HG02970 (cell line): ENCODE data around the gene HOXC11.

Experiments used
- ATAC-seq: cut with Tn5 transposase; IDR thresholded peaks from one replicate; pipeline ENCODE4 v1.9.1; 2021; ENCODE audit warnings: mild to moderate bottlenecking, moderate library complexity, moderate number of reproducible peaks; ENCODE audit not compliant: unreplicated experiment, low FRiP score

Gene HOXC11

GRCh38 chr12:53972722-53973235 lies at the start of gene HOXC11:
Gene HOXC11 (plus strand): TSS chr12:53973126. CDS start chr12:53973242, 116 bp downstream.
- no peak for ATAC-seq

DNA sequence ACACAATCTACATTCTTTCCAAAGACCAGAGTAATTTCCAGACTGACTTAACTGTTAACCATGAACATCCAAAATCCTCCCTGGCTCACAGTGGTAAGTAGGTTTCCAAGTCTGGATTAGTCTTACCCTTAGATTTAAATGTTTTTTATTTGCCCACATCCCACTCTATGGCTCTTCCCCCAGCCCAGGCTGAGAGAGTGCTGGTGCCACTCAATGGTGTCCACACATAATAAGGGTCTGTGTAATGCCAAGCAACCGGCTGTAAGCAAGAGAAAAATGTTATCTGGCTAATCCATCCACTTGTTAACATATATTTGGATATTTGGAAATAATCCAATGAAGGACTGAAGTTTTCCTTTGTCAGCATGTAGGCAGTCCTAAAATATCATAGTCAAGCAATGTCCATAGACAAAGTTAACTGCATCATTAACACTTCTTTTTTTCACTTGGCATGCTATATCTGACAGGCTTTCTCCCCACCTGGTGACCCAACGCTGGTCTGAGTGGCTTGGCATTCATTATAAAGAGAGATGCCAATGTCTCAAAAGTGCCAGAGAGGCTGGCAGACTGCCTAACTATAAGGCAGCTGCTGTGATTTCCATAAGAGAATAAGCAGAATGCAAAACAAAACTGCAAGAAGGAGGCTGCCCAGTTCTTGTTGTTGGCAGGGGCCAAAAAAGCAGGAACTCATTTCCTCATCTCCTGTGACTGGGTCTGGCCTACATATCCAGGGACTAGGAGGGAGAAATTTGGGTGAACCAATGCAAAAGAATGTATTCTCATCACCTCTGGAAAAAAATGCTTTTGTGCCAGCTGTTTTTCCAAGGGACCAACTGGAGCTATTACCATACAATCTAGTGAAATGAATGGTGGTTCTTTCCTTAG lies 48.2 kb upstream of the HOXC11 start:
- no peak for ATAC-seq

GRCh38 chr12:53927220-53928029 lies 45.5 kb upstream of the HOXC11 start:
- no peak for ATAC-seq

DNA sequence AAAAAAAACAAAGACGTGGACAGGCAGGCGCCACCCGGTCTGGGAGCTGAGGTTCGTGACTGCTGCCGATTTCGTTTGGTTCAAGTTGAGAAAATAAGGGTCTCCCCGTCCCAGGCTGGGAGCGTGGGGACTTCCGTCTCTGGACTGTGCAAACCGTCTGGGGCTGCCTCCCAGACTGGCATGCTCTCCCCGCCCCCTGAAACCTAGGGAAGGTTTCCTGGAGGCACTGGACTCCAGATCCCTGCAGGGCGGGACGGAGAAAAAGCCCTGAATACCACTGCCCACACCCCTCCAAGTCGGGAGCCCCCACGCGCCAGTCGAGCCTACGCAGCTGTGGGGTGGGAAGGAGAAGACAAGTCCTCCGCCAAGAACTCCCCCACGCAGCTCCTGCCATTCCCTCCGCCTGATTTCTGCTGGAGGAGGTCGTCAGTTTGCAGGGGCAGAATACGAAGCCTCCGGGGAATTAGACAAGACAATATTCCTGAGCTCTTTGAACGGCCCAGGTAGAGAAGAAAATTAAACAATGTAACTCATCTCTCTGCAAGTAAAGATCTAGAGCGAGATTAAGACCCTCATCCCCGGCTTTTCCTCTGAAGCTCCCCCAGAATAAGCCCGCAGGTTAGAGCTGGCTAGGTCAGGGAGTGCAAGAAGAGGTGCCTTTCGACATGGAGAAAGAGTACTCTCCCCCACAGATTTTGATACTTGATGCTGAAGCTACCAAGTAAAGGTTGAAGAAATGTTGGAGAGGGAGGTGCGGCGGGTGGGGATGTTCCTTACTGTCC lies 44.7 kb upstream of the HOXC11 start:
- ATAC-seq = no peak

DNA sequence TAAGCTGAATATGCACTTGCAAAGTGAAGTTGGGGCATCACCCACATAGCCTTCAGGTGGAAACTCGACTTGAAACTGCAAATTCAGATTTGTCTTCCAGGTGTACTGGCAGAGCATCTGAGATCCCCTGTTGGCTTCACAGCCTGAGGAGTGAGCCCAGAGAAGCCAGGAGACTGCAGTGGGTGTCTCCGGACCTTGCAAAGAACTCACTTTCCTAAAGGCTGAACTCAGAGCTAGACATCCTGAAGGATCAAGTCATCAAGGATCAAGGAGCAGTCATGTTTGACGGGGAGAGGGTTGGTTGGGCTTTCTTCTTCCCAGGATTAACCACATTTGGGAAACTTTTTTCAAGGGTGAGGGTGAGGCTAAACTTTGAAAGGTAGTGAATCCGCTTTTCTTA lies 43.4 kb upstream of the HOXC11 start:
- no peak for ATAC-seq

- no peak for ATAC-seq
These were observed 42.2 kb upstream of the HOXC11 start for GRCh38 chr12:53930591-53931255.

- ATAC-seq = no peak
These were observed 40.9 kb upstream of the HOXC11 start for GRCh38 chr12:53931844-53932581.

DNA sequence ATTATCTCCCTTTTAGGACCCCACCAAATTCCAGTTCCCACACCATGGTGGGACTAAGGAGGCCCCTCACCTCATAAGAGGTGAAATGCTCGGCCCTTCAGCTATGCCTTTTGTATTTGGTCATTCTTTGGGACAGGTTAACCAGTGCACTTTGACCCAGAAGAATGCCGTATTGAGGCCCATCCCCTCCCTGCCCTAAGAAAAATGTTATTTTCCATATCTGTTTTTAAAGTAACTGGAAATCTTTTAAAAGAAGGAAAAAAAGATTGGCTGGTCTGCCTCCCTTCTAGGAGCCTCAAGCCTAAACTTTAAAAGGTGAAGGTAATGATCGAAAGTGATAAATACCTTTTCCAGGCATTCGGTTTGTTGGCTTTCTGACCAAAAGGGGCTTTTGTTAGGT lies 40.0 kb upstream of the HOXC11 start:
- ATAC-seq = no peak

GRCh38 chr12:53935383-53936341 lies 37.3 kb upstream of the HOXC11 start:
- ATAC-seq = no peak

DNA sequence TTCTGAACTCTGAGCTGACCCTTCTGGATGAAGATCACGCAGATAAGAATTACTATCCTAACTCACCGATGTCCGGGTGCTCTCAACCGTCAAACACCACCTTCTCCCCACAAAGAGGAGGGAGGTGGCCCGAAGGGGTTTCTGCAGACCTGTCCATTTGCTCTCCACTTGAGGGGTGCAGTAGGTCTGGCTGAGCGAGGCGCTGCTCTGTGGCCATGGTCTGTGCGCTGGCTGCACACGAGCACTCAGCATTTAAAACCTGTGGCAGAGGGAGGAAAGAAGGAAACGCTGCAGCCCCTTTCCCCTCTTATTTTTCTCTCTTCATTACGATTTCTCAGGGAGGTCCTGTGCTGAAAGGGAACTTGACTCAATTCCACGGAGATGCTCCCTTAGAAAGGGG lies 35.8 kb upstream of the HOXC11 start:
- ATAC-seq = no peak

- ATAC-seq = no peak
These were observed 35.2 kb upstream of the HOXC11 start for GRCh38 chr12:53937596-53938325.

- no peak for ATAC-seq
These were observed 34.4 kb upstream of the HOXC11 start, which contains the start of gene HOXC13 for GRCh38 chr12:53938326-53939140. Gene HOXC13 (plus strand): TSS chr12:53938831. CDS start chr12:53938907, 76 bp downstream.

DNA sequence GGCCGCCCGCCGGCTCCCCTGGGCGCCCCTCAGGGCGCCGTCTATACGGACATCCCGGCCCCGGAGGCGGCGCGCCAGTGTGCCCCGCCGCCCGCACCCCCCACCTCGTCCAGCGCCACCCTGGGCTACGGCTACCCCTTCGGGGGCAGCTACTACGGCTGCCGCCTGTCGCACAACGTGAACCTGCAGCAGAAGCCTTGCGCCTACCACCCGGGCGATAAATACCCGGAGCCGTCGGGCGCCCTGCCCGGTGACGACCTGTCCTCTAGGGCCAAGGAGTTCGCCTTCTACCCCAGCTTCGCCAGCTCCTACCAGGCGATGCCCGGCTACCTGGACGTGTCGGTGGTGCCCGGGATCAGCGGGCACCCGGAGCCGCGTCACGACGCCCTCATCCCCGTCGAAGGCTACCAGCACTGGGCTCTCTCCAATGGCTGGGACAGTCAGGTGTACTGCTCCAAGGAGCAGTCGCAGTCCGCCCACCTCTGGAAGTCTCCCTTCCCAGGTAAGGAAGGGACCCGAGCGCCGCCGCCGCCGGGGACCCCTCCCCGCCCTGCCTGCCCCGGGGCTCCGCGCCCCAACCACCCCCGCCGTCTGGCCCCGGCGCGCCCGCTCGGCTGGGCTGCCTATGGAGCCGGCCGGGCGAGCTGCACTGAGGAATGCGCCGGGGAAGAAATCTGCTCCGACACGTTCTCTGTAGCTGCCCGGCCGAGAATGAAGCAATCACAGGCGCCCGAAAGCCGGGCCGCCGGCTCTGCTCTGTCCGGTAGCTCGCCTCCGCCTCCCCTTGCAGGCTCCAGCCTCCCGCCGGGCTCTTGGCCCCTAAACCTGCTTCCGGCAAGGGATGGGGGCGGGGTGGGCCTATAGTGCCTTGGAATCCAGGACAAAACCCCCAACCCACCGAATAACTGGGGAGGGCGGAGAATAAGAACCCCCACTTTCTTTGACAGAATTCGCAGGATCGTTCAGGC lies 33.5 kb upstream of the HOXC11 start:
- ATAC-seq = no peak

DNA sequence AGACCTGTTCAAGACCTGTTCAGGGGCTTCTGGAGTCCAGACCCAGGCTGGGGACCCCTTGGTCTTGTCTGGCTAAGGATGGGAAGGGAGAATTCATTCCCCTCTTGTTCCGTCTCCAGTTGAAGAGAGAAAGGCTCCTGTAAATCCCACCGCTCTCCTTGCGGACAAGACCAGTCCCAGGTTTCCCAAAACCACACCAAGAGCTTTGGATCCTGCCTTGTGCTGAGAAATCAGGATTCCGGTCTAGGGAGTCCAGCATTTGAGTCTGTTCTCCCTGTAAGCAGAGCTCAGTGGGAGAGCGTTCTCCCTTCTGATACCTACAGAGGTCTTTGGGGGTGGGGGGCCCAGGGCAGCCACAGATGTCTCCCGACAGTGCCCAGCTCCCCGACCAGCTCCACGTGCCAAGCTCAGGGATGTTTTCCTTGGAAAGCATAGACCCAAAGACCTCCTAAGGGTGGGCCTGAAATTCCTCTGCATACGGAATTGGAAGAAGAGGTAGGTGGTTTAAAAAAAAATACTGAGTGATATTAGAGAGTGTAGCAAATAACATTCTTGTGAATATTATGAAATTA lies 32.4 kb upstream of the HOXC11 start:
- ATAC-seq = no peak

DNA sequence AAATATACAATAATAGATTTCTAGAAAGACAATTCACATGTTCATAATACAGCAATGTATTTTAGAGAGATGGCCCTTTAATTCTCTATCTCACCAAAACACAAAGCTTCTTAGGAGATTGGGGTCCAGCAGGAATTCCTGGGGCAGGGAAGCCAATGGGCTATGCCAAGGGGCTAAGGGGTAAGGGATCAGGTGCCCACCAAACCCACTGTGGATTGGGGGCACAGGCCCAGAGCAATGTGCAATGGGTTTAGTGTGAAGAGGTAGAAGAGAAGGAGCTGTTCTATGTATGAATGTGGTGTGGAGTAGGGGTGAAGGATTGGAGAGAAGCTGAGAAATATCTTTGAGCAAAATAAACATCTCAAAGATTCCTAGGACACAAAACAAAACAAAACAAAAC lies 31.7 kb upstream of the HOXC11 start:
- no peak for ATAC-seq
